NK-92 (cell line): Measurements from ENCODE around the gene CCNYL1.
A peak's percentile ranks its signal among the peaks of the same experiment; 100 is the strongest.
"Not testable (repeated sequence)": the region's sequence is repeated elsewhere in the genome, so short reads cannot be mapped to it uniquely, and the experiment has no call there.

Experiments used
- DNase-seq: peaks from one replicate; lab custom pipeline; 2025; ENCODE audit not compliant: unreplicated experiment; lab: John Stamatoyannopoulos, UW

CCNYL1 gene

GRCh38 chr2:207710814-207711740 is at the start of gene CCNYL1:
TSS of gene CCNYL1 (plus strand) at chr2:207711640. CDS start at chr2:207711897, 257 bp downstream.
- peak; percentile 92 for DNase-seq

- DNase-seq = no peak
Observed at GRCh38 chr2:207662203-207662602, 49.2 kb upstream of the CCNYL1 start.

GRCh38 chr2:207663870-207664545 is 47.4 kb upstream of the CCNYL1 start:
- DNase-seq = no peak

GRCh38 chr2:207670887-207671286 is 40.6 kb upstream of the CCNYL1 start:
- DNase-seq = no peak

GRCh38 chr2:207673431-207673830 is 38.0 kb upstream of the CCNYL1 start:
- DNase-seq = no peak

- DNase-seq = no peak
Observed at GRCh38 chr2:207674266-207674774, 37.1 kb upstream of the CCNYL1 start.

- DNase-seq = no peak
Observed at GRCh38 chr2:207674826-207675225, 36.6 kb upstream of the CCNYL1 start.

- DNase-seq = no peak
Observed at GRCh38 chr2:207676827-207677354, 34.5 kb upstream of the CCNYL1 start.

GRCh38 chr2:207681431-207681830 is 30.0 kb upstream of the CCNYL1 start:
- no peak for DNase-seq

- no peak for DNase-seq
Observed at GRCh38 chr2:207682557-207682956, 28.9 kb upstream of the CCNYL1 start.

GRCh38 chr2:207683438-207683837 is 28.0 kb upstream of the CCNYL1 start:
- no peak for DNase-seq

GRCh38 chr2:207683879-207684627 is 27.4 kb upstream of the CCNYL1 start:
- no peak for DNase-seq

GRCh38 chr2:207686812-207687211 is 24.6 kb upstream of the CCNYL1 start:
- DNase-seq = no peak

- no peak for DNase-seq
Observed at GRCh38 chr2:207688597-207688996, 22.8 kb upstream of the CCNYL1 start.

GRCh38 chr2:207690845-207691461 is 20.5 kb upstream of the CCNYL1 start:
- not testable (repeated sequence) for DNase-seq

- no peak for DNase-seq
Observed at GRCh38 chr2:207692206-207693065, 19.0 kb upstream of the CCNYL1 start.

GRCh38 chr2:207693641-207694249 is 17.7 kb upstream of the CCNYL1 start:
- no peak for DNase-seq

GRCh38 chr2:207694811-207695281 is 16.6 kb upstream of the CCNYL1 start:
- DNase-seq = no peak

GRCh38 chr2:207695293-207695692 is 16.1 kb upstream of the CCNYL1 start:
- no peak for DNase-seq
